ENCODE measurements around the gene WDFY2. TPM values are rescaled to one million over a fixed set of nuclear protein-coding genes. Genes with fewer than 3 reads are reported as not detected.

The WDFY2 gene
- total RNA-seq, 1 experiment from 2014 or later: 45.5 TPM

- CTCF ChIA-PET: no interaction called here
- TF ChIP-seq EZH2 (IDR thresholded peaks at IDR 0.05; ENCODE audit: borderline replicate concordance, low read depth, low read length, poor library complexity, severe bottlenecking) (no peak), CTCF (conservative IDR thresholded peaks at IDR 0.05; ENCODE audit: low read depth, low read length) (no peak)
- no TSS peak for BruUV-seq (replicated peaks)
- H3K36me3 ChIP-seq (ENCODE audit: insufficient read depth, low read length, poor library complexity, severe bottlenecking): no peaks in the 10 kb centered on the region
- POLR2A ChIA-PET (ENCODE audit: low non-redundant PET): no interaction called here
- DNase-seq (ENCODE audit: low spot score): no peak
- H3K27me3 ChIP-seq (replicated peaks; ENCODE audit: insufficient read depth, low read depth, low read length, poor library complexity): no peaks in the 10 kb centered on the region
- H3K9me3 ChIP-seq (ENCODE audit: low read depth, low read length, poor library complexity, severe bottlenecking): no peaks in the 10 kb centered on the region
- H3K27ac ChIP-seq (ENCODE audit: low read depth, low read length, poor library complexity, severe bottlenecking): no peak overlapping the region
- intact Hi-C loops (cut with micrococcal nuclease; ENCODE audit: unreplicated experiment): loop anchor here (10.0 kb wide), 1 partner anchor 384 kb away; no protein-coding TSS in a partner anchor
- H3K4me1 ChIP-seq (ENCODE audit: insufficient read depth, low read length, poor library complexity, severe bottlenecking): no peaks in the 10 kb centered on the region
- no peak overlapping the region for H3K4me3 ChIP-seq (ENCODE audit: low read depth, low read length, poor library complexity, severe bottlenecking)
Observed at GRCh38 chr13:51811046-51811445, 226.8 kb downstream of the WDFY2 start.

DNA sequence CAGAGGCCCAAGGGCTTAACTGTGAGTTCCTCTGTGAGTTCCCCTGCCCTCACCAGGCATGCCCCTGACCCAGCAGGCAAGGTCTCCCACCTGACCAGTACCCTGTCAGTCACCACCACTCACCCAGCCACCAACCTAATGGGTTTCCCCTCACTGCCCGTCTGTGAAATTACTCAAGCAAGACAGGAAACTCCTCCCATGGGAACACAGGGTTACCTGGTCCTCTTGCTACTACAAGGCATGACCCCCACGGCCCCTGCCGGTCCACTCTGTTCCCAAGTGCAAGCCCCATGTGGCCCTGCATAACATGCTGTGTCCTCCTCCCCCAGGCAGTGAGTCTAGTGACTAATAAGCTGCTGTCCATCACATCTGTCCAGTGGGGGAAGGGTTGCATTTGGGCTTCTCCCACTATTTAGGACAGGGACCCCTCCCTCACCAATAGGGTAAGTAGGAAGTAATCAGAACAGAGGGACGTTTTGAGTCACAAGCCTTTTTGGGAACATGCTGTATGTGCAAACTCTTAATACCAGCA, 227.7 kb downstream of the WDFY2 start:
- BruUV-seq (replicated peaks): no TSS peak
- intact Hi-C loops (cut with micrococcal nuclease; ENCODE audit: unreplicated experiment): loop anchor here (10.0 kb wide), 1 partner anchor 383 kb away; no protein-coding TSS in a partner anchor
- H3K4me1 ChIP-seq (ENCODE audit: insufficient read depth, low read length, poor library complexity, severe bottlenecking): no peaks in the 10 kb centered on the region
- TF ChIP-seq EZH2 (IDR thresholded peaks at IDR 0.05; ENCODE audit: borderline replicate concordance, low read depth, low read length, poor library complexity, severe bottlenecking) (no peak), CTCF (conservative IDR thresholded peaks at IDR 0.05; ENCODE audit: low read depth, low read length) (no peak)
- H3K27me3 ChIP-seq (replicated peaks; ENCODE audit: insufficient read depth, low read depth, low read length, poor library complexity): no peaks in the 10 kb centered on the region
- no peak overlapping the region for H3K27ac ChIP-seq (ENCODE audit: low read depth, low read length, poor library complexity, severe bottlenecking)
- H3K9me3 ChIP-seq (ENCODE audit: low read depth, low read length, poor library complexity, severe bottlenecking): no peaks in the 10 kb centered on the region
- no peaks in the 10 kb centered on the region for H3K36me3 ChIP-seq (ENCODE audit: insufficient read depth, low read length, poor library complexity, severe bottlenecking)
- no peak for DNase-seq (ENCODE audit: low spot score)
- ChIA-PET CTCF (no interaction called here), POLR2A (ENCODE audit: low non-redundant PET) (no interaction called here)
- no peak overlapping the region for H3K4me3 ChIP-seq (ENCODE audit: low read depth, low read length, poor library complexity, severe bottlenecking)

GRCh38 chr13:51814071-51814470, 229.8 kb downstream of the WDFY2 start:
- no peak for DNase-seq (ENCODE audit: low spot score)
- Histone ChIP-seq H3K36me3 (ENCODE audit: insufficient read depth, low read length, poor library complexity, severe bottlenecking) (no peaks in the 10 kb centered on the region), H3K4me1 (ENCODE audit: insufficient read depth, low read length, poor library complexity, severe bottlenecking) (no peaks in the 10 kb centered on the region), H3K9me3 (ENCODE audit: low read depth, low read length, poor library complexity, severe bottlenecking) (no peaks in the 10 kb centered on the region), H3K27me3 (replicated peaks; ENCODE audit: insufficient read depth, low read depth, low read length, poor library complexity) (no peaks in the 10 kb centered on the region), H3K27ac (ENCODE audit: low read depth, low read length, poor library complexity, severe bottlenecking) (no peak overlapping the region), H3K4me3 (ENCODE audit: low read depth, low read length, poor library complexity, severe bottlenecking) (no peak overlapping the region)
- ChIA-PET POLR2A (ENCODE audit: low non-redundant PET) (no interaction called here), CTCF (no interaction called here)
- intact Hi-C loops (cut with micrococcal nuclease; ENCODE audit: unreplicated experiment): loop anchor here (10.0 kb wide), 1 partner anchor 381 kb away; no protein-coding TSS in a partner anchor
- TF ChIP-seq EZH2 (IDR thresholded peaks at IDR 0.05; ENCODE audit: borderline replicate concordance, low read depth, low read length, poor library complexity, severe bottlenecking) (no peak), CTCF (conservative IDR thresholded peaks at IDR 0.05; ENCODE audit: low read depth, low read length) (no peak)
- no TSS peak for BruUV-seq (replicated peaks)
